ENCODE data around the gene OR8B12.

The OR8B12 gene

DNA sequence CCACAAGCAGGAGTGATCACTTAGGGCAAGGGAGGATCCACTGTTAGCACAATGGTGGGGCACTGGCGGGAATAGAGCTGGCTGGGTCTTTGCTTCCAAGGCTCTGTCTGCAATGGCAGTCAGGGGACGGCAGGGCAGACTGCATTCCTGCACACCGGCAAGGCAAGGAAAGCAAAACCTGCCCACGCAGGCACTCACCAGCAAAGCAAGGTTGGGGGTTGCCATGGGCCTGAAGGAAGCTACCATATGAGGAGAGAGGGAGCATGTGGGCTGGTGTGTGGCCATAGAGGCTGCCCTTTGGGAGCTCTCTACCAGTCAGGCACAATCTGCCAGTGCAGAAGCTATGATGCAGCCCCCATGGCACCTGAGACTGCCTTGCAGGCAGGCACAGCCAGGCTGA lies 33.2 kb downstream of the OR8B12 start:
- no peak for DNase-seq (ENCODE audit: insufficient read length, low spot score)
- no peak for FAIRE-seq
- TF ChIP-seq POLR2AphosphoS5 (IDR thresholded peaks at IDR 0.05; ENCODE audit: low read depth, low read length) (no peak), POLR2A (IDR thresholded peaks at IDR 0.05; ENCODE audit: low read depth, low read length) (no peak), POU2F2 (IDR thresholded peaks at IDR 0.05; ENCODE audit: low read depth, low read length) (no peak), SPI1 (IDR thresholded peaks at IDR 0.05; ENCODE audit: low read depth, low read length) (no peak), PAX5 (IDR thresholded peaks at IDR 0.05; ENCODE audit: insufficient read depth, low read length, severe bottlenecking) (no peak), TAF1 (IDR thresholded peaks at IDR 0.05; ENCODE audit: low read depth, low read length) (no peak)

DNA sequence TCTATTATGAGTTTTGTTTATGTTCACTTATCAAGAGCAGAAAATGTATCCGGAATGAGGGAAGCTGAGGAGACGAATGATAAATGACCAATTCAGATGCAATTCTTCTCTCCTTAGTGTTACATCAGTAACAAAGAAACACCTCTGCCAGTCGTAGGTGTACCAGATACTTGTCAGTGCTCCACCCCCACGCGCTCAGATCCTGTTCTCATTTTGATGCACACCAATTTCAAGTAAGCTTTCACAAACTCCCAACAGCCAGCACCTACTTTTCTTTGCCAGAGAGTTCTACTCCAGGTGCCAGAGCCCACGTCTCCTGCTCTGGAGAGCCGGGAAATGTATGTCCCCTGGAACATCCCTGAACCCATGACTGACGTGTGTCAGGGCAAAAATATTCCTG lies 43.7 kb downstream of the OR8B12 start:
- no peak for TF ChIP-seq PAX5 (IDR thresholded peaks at IDR 0.05; ENCODE audit: insufficient read depth, low read length, severe bottlenecking)
- TF ChIP-seq SPI1 (IDR thresholded peaks at IDR 0.05; ENCODE audit: low read depth, low read length) = no peak
- TF ChIP-seq POLR2AphosphoS5 (IDR thresholded peaks at IDR 0.05; ENCODE audit: low read depth, low read length) = no peak
- no peak for TF ChIP-seq POLR2A (IDR thresholded peaks at IDR 0.05; ENCODE audit: low read depth, low read length)
- no peak for TF ChIP-seq POU2F2 (IDR thresholded peaks at IDR 0.05; ENCODE audit: low read depth, low read length)
- no peak for TF ChIP-seq TAF1 (IDR thresholded peaks at IDR 0.05; ENCODE audit: low read depth, low read length)
- no peak for DNase-seq (ENCODE audit: insufficient read length, low spot score)
- FAIRE-seq = no peak

DNA sequence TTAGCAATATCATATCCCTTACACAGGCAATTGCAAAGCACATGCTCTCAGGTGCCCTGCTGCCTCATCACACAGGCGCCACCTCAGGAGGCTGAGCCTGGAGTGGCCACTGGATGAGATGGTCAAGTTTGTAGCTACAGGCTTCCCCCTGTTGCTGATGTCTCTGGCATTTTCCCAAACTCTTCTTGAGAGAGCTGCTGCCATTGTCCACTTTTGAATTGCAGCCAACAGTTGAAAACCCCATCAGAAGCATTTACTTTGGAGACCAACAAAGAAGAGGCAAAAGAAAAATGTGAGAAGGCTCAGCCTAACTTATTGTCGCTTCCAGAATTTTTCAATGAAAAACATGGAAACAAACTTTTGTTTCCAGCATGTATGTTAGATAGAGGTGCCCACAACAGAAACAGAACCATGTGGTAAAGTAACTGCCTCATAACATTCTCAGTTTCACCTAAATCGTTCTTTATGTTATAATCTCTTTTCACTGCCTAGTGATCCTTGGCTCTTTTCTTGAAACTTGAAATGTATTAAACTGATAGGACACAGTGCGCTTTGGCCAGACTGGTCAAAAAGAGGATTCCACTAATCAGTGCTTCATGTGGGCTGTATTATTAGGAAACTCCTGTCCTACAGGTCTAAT lies 50.3 kb downstream of the OR8B12 start:
- DNase-seq (ENCODE audit: insufficient read length, low spot score) = no peak
- no peak for FAIRE-seq
- no peak for TF ChIP-seq POLR2A (IDR thresholded peaks at IDR 0.05; ENCODE audit: low read depth, low read length)
- no peak for TF ChIP-seq POLR2AphosphoS5 (IDR thresholded peaks at IDR 0.05; ENCODE audit: low read depth, low read length)
- TF ChIP-seq PAX5 (IDR thresholded peaks at IDR 0.05; ENCODE audit: insufficient read depth, low read length, severe bottlenecking) = no peak
- no peak for TF ChIP-seq TAF1 (IDR thresholded peaks at IDR 0.05; ENCODE audit: low read depth, low read length)
- no peak for TF ChIP-seq SPI1 (IDR thresholded peaks at IDR 0.05; ENCODE audit: low read depth, low read length)
- TF ChIP-seq POU2F2 (IDR thresholded peaks at IDR 0.05; ENCODE audit: low read depth, low read length) = no peak

Data from GM12891 (cell line).